GM12875 (cell line): ENCODE data around the gene RTN4R.

Experiments used
- H3K4me3 ChIP-seq: one replicate; pipeline ENCODE4 v1.5.1; 2011; ENCODE audit warnings: low read depth, low read length, control low read depth
- CTCF ChIP-seq: IDR thresholded peaks from 2 replicates; pipeline ENCODE4 v1.5.1; 2011; ENCODE audit warnings: low read depth, mild to moderate bottlenecking, control low read depth, inconsistent platforms, low read length, moderate library complexity, borderline replicate concordance; ENCODE audit not compliant: insufficient read depth

Gene RTN4R

GRCh38 chr22:20235389-20235991 is 32.6 kb downstream of the RTN4R start:
- no peak for TF ChIP-seq CTCF
- no peak overlapping the region for H3K4me3 ChIP-seq

- no peak overlapping the region for H3K4me3 ChIP-seq
- TF ChIP-seq CTCF: no peak
Measured at GRCh38 chr22:20234760-20235388, 33.2 kb downstream of the RTN4R start.

- TF ChIP-seq CTCF: no peak
- no peak overlapping the region for H3K4me3 ChIP-seq
Measured at GRCh38 chr22:20234314-20234682, 33.8 kb downstream of the RTN4R start.

GRCh38 chr22:20233351-20234313 is 34.5 kb downstream of the RTN4R start:
- TF ChIP-seq CTCF: no peak
- no peak overlapping the region for H3K4me3 ChIP-seq

- no peak for TF ChIP-seq CTCF
- H3K4me3 ChIP-seq: no peak overlapping the region
Measured at GRCh38 chr22:20232781-20233180, 35.3 kb downstream of the RTN4R start.

GRCh38 chr22:20232237-20232598 is 35.9 kb downstream of the RTN4R start:
- no peak for TF ChIP-seq CTCF
- no peak overlapping the region for H3K4me3 ChIP-seq
